Loucy (cell line): ENCODE results near the gene HOGA1.
"Not testable (repeated sequence)": the region's sequence is repeated elsewhere in the genome, so short reads cannot be mapped to it uniquely, and the experiment has no call there.

Experiments used
- H2AFZ ChIP-seq: fragments of 200-600 bp; sonication (generic); 2 replicates; pipeline ENCODE4 v1.6.0; 2016; ENCODE audit warnings: antibody characterized with exemption, mild to moderate bottlenecking, low read length, moderate library complexity
- H3F3A ChIP-seq: fragments of 200-600 bp; 2 replicates; pipeline ENCODE4 v1.6.0; 2016; ENCODE audit warnings: antibody characterized with exemption, low read depth, mild to moderate bottlenecking
- H3K27me3 ChIP-seq: fragments of 200-600 bp; sonication (generic); 2 replicates; pipeline ENCODE4 v1.6.1; 2014; ENCODE audit warnings: low read length, mild to moderate bottlenecking; ENCODE audit not compliant: insufficient read depth, poor library complexity, severe bottlenecking
- H3K36me3 ChIP-seq: fragments of 200-600 bp; sonication (generic); 2 replicates; pipeline ENCODE4 v1.6.1; 2016; ENCODE audit warnings: low read length; ENCODE audit not compliant: insufficient read depth
- H3K4me1 ChIP-seq: fragments of 200-600 bp; sonication (generic); 2 replicates; pipeline ENCODE4 v1.5.1; 2014; ENCODE audit warnings: low read length, mild to moderate bottlenecking; ENCODE audit not compliant: insufficient read depth, poor library complexity, severe bottlenecking
- H3K4me2 ChIP-seq: fragments of 200-600 bp; sonication (generic); 2 replicates; pipeline ENCODE4 v1.6.0; 2014; ENCODE audit warnings: antibody characterized with exemption, low read length, low read depth, mild to moderate bottlenecking; ENCODE audit not compliant: poor library complexity, severe bottlenecking
- H3K4me3 ChIP-seq: fragments of 200-600 bp; sonication (generic); 2 replicates; pipeline ENCODE4 v1.5.1; 2014; ENCODE audit warnings: low read length, mild to moderate bottlenecking, mixed read lengths; ENCODE audit not compliant: poor library complexity, severe bottlenecking
- H3K79me2 ChIP-seq: fragments of 200-600 bp; sonication (generic); 2 replicates; pipeline ENCODE4 v1.6.1; 2014; ENCODE audit warnings: low read length; ENCODE audit not compliant: insufficient read depth
- H3K9ac ChIP-seq: fragments of 200-600 bp; sonication (generic); 2 replicates; pipeline ENCODE4 v1.6.0; 2014; ENCODE audit warnings: mild to moderate bottlenecking, low read depth, low read length, moderate library complexity; ENCODE audit not compliant: poor library complexity, severe bottlenecking
- H3K9me2 ChIP-seq: fragments of 200-600 bp; sonication (generic); replicated peaks from 2 replicates; pipeline ENCODE4 v1.6.1; 2016; ENCODE audit warnings: low read depth, low read length, mixed read lengths
- H3K9me3 ChIP-seq: fragments of 200-600 bp; sonication (generic); 2 replicates; pipeline ENCODE4 v1.6.1; 2014; ENCODE audit warnings: mild to moderate bottlenecking, antibody characterized with exemption, low read length, low read depth; ENCODE audit not compliant: insufficient read depth
- H4K20me1 ChIP-seq: fragments of 200-600 bp; sonication (generic); 2 replicates; pipeline ENCODE4 v1.6.0; 2014; ENCODE audit warnings: antibody characterized with exemption, low read length, mild to moderate bottlenecking; ENCODE audit not compliant: insufficient read depth, poor library complexity, severe bottlenecking
- CTCF ChIP-seq: fragments of 200-600 bp; sonication (generic); conservative IDR thresholded peaks from 2 replicates; pipeline ENCODE4 v1.5.1; 2014; ENCODE audit warnings: mild to moderate bottlenecking, antibody characterized with exemption, low read length
- EZH2phosphoT487 ChIP-seq: fragments of 200-600 bp; IDR thresholded peaks from 2 replicates; pipeline ENCODE4 v1.6.1; 2018; ENCODE audit warnings: antibody characterized with exemption, mild to moderate bottlenecking, moderate library complexity, borderline replicate concordance

HOGA1 gene

GRCh38 chr10:97640868-97641811 lies 57.0 kb downstream of the HOGA1 start:
- Histone ChIP-seq H3K4me2 (peak overlapping the region; percentile 91), H3K9ac (peak overlapping the region; percentile 62), H3K36me3 (no peaks in the 10 kb centered on the region; the same call in 1 of the 2 replicates), H3K9me3 (no peaks in the 10 kb centered on the region), H3K4me3 (peak overlapping the region; percentile 81), H3K9me2 (no peaks in the 10 kb centered on the region), H3F3A (no peaks in the 10 kb centered on the region), H4K20me1 (peaks cover 10% of the 10 kb centered on the region), H3K79me2 (peaks cover 22% of the 10 kb centered on the region), H2AFZ (peak overlapping the region; percentile 42; the same call in 1 of the 2 replicates), H3K27me3 (no peaks in the 10 kb centered on the region), H3K4me1 (peaks cover 20% of the 10 kb centered on the region)
- no peak for TF ChIP-seq CTCF
- no peak for TF ChIP-seq EZH2phosphoT487

- H3K27me3 ChIP-seq, H3K9me3 ChIP-seq, H4K20me1 ChIP-seq, H3K4me3 ChIP-seq, H2AFZ ChIP-seq, H3K36me3 ChIP-seq, H3K9ac ChIP-seq, H3K9me2 ChIP-seq, H3F3A ChIP-seq: not testable (repeated sequence)
- peaks cover 20% of the 10 kb centered on the region for H3K4me1 ChIP-seq
- H3K4me2 ChIP-seq: peak overlapping the region; percentile 91
- H3K79me2 ChIP-seq: peaks cover 26% of the 10 kb centered on the region
Measured at GRCh38 chr10:97642471-97643159, 58.4 kb downstream of the HOGA1 start.

- no peaks in the 10 kb centered on the region for H3F3A ChIP-seq
- H3K36me3 ChIP-seq: no peaks in the 10 kb centered on the region; the same call in 1 of the 2 replicates
- no peaks in the 10 kb centered on the region for H3K27me3 ChIP-seq
- H3K4me3 ChIP-seq: no peak overlapping the region
- H3K9me2 ChIP-seq: no peaks in the 10 kb centered on the region
- H3K79me2 ChIP-seq: peaks cover 27% of the 10 kb centered on the region
- H3K9ac ChIP-seq: no peak overlapping the region
- peaks cover 22% of the 10 kb centered on the region for H3K4me1 ChIP-seq
- H4K20me1 ChIP-seq: peaks cover 10% of the 10 kb centered on the region
- no peaks in the 10 kb centered on the region for H3K9me3 ChIP-seq
- peak overlapping the region; percentile 91 for H3K4me2 ChIP-seq
- no peak for TF ChIP-seq CTCF
- no peak for TF ChIP-seq EZH2phosphoT487
- H2AFZ ChIP-seq: no peak overlapping the region
Measured at GRCh38 chr10:97643441-97643985, 59.3 kb downstream of the HOGA1 start.
